Measurements from ENCODE around the gene CETP.

- TF ChIP-seq NFIX (CRISPR knock-in tag; IDR thresholded peaks at IDR 0.05; ENCODE audit: low read depth) (no peak), E2F6 (IDR thresholded peaks at IDR 0.05; ENCODE audit: borderline replicate concordance in 1 of 2, extremely low read depth in 1 of 2, insufficient read depth in 1 of 2, insufficient read length in 1 of 2, low read depth in 1 of 2, low read length in 1 of 2, poor library complexity in 1 of 2, severe bottlenecking in 1 of 2) (no peak), GABPA (tag; conservative IDR thresholded peaks at IDR 0.05; ENCODE audit: low read depth) (no peak)
Observed at GRCh38 chr16:56972403-56973293, 10.9 kb downstream of the CETP start.

Measured in K562 (cell line).